A673 (cell line): ENCODE data around the gene MKNK2.

Experiments used
- CTCF ChIP-seq: fragments of 300-800, 200-600 bp; sonication (generic); conservative IDR thresholded peaks from 2 replicates; pipeline ENCODE4 v1.5.1; 2017; ENCODE audit warnings: low read depth, mild to moderate bottlenecking, antibody characterized with exemption, low read length, moderate library complexity, mixed read lengths
- EZH2 ChIP-seq: fragments of 200-600 bp; sonication (generic); IDR thresholded peaks from 2 replicates; pipeline ENCODE4 v1.6.1; 2017; ENCODE audit warnings: borderline replicate concordance, low read depth, mild to moderate bottlenecking, mixed read lengths, antibody characterized with exemption, low read length; ENCODE audit not compliant: poor library complexity, severe bottlenecking

GRCh38 chr19:1991018-1991913 lies 59.8 kb downstream of the MKNK2 start:
- TF ChIP-seq CTCF (no peak), EZH2 (no peak)
